IPS-18a (cell line): ENCODE measurements around the gene TM7SF2.

Experiments used
- H3K27ac ChIP-seq: one replicate; pipeline ENCODE4 v1.5.1; 2013; ENCODE audit warnings: low read length
- H3K27me3 ChIP-seq: one replicate; pipeline ENCODE4 v1.6.1; 2013; ENCODE audit warnings: mild to moderate bottlenecking, low read length; ENCODE audit not compliant: control insufficient read depth, insufficient read depth
- H3K36me3 ChIP-seq: one replicate; pipeline ENCODE4 v1.6.1; 2013; ENCODE audit warnings: low read depth, low read length; ENCODE audit not compliant: control insufficient read depth
- H3K4me1 ChIP-seq: one replicate; pipeline ENCODE4 v1.6.1; 2013; ENCODE audit warnings: low read depth, low read length; ENCODE audit not compliant: control insufficient read depth
- H3K4me3 ChIP-seq: one replicate; pipeline ENCODE4 v1.5.1; 2013; ENCODE audit warnings: low read length
- H3K9ac ChIP-seq: one replicate; pipeline ENCODE4 v1.6.1; 2013; ENCODE audit warnings: mild to moderate bottlenecking, low read length, moderate library complexity
- H3K9me3 ChIP-seq: one replicate; pipeline ENCODE4 v1.6.1; 2013; ENCODE audit warnings: low read depth, low read length; ENCODE audit not compliant: control insufficient read depth

Gene TM7SF2

DNA sequence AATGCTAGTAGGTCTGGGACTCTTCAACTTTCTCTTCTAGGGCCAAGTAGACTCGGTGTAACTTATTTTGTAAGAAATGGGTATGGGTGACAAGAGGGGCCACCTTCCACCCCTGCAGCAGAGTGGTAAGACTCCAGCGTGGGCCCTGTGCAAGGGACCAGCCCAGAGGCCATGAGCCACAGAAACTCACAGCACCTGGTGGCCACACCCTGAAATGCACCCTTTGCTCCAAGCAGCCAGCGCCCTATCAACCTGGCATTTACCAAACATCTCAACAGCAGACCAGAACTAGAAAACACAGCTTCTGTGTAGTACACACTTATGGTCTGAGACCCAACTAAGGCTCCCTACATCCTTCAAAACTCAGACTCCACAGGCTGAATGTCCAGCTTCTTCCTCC lies 33.5 kb upstream of the TM7SF2 start:
- Histone ChIP-seq H3K4me3 (no peak overlapping the region), H3K4me1 (peaks cover 5% of the 10 kb centered on the region), H3K36me3 (peaks cover 47% of the 10 kb centered on the region)

GRCh38 chr11:65078786-65079342 lies 32.8 kb upstream of the TM7SF2 start:
- H3K9ac ChIP-seq = no peak overlapping the region
- H3K4me3 ChIP-seq = no peak overlapping the region
- no peak overlapping the region for H3K27ac ChIP-seq
- H3K9me3 ChIP-seq = no peaks in the 10 kb centered on the region
- H3K4me1 ChIP-seq = peaks cover 5% of the 10 kb centered on the region
- peaks cover 47% of the 10 kb centered on the region for H3K36me3 ChIP-seq
- H3K27me3 ChIP-seq = no peaks in the 10 kb centered on the region

More for the DNA sequence above, 33.5 kb upstream of the TM7SF2 start:
- no peaks in the 10 kb centered on the region for H3K27me3 ChIP-seq
- no peaks in the 10 kb centered on the region for H3K9me3 ChIP-seq
- no peak overlapping the region for H3K9ac ChIP-seq
- H3K27ac ChIP-seq = no peak overlapping the region

DNA sequence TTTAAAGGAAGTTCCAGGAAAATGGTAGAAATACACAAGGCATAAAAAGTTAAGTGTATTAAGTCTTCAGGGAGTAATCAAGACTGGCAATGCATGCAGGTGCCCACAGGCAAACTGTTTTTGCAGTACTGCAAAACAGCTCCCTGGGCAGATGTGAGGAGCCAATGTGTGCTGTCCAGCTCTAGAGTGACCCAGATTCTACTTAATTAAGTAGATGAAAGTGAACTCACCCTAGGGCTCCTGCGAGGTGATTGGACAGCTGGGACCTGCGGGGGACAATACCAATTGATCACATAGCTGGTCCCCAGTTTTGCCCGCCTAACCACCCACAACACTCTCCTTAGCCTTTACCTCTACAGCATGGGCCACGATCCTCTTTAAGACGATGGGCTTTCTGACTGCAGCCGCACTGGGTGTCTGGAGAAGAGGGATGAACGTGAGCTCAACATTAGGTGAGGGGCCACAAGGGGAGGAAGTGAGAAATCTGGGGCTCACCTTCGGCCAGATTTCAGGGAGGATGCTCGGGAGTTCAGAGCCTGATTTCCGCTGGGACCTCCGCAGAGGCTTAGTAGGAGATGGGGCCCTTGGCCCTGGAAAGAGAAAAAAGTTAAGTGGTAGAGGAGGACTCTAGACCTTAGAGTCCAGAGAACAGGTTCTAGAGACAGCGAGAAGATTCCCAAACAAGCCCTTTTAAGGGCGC lies 28.4 kb upstream of the TM7SF2 start:
- peak overlapping the region; percentile 82 for H3K9ac ChIP-seq
- peak overlapping the region; percentile 75 for H3K4me3 ChIP-seq
- H3K9me3 ChIP-seq = no peaks in the 10 kb centered on the region
- H3K27ac ChIP-seq = peak overlapping the region; percentile 56
- H3K27me3 ChIP-seq = no peaks in the 10 kb centered on the region
- H3K4me1 ChIP-seq = peaks cover 5% of the 10 kb centered on the region
- peaks cover 39% of the 10 kb centered on the region for H3K36me3 ChIP-seq

DNA sequence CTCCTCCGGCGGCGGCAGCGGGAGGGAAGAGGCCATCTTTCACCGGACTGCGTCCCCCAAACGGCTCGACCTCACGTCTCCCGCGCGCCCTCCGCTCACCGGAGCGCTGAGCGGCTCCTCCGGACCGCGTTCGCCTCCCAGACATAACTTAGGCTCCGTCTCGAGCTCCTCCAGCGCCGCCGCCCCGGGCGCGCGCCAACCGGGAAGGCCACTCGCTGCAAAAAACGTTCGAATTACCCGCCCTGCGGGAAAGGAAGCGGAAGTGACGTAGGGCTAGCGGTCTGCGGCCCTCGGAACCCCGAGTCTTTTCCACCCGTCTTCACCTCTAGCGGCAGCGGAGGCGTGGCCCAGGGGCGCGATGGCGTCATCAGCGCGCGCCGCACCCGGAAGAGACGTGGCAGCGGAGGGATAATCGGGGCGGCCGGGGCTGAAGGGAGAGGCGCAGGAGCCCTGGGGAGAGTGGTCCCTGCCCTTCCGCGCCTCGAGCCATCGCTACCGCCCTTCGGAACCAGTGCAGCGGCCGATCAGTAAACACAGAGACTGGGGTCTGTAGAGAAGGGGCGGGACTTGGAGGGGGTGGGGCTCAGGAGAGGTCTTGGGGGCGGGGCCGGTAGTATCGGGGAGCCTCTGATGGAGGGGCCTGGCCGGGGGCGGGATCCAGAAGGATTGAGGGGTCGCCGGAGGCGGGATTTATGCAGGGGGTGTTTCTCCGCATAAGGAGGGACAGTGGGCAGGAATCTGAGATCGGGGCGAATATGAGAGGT lies 27.7 kb upstream of the TM7SF2 start, which contains the start of the genes CDCA5 and ZFPL1:
TSS of gene CDCA5 (minus strand) at position 207 of the 764 bp plus-strand sequence. CDS start at position 145, 62 bp downstream.
TSS of gene ZFPL1 (plus strand) at position 389 of the 764 bp plus-strand sequence. CDS start 477 bp downstream, outside the sequence.
- peak within 1 kb of the TSS; percentile 82 for H3K9ac ChIP-seq
- H3K36me3 ChIP-seq = peaks cover 37% of the 10 kb centered on the region
- no peaks in the 10 kb centered on the region for H3K27me3 ChIP-seq
- H3K4me3 ChIP-seq = peak within 1 kb of the TSS; percentile 75
- peak within 1 kb of the TSS; percentile 56 for H3K27ac ChIP-seq
- no peaks in the 10 kb centered on the region for H3K9me3 ChIP-seq
- peaks cover 5% of the 10 kb centered on the region for H3K4me1 ChIP-seq

DNA sequence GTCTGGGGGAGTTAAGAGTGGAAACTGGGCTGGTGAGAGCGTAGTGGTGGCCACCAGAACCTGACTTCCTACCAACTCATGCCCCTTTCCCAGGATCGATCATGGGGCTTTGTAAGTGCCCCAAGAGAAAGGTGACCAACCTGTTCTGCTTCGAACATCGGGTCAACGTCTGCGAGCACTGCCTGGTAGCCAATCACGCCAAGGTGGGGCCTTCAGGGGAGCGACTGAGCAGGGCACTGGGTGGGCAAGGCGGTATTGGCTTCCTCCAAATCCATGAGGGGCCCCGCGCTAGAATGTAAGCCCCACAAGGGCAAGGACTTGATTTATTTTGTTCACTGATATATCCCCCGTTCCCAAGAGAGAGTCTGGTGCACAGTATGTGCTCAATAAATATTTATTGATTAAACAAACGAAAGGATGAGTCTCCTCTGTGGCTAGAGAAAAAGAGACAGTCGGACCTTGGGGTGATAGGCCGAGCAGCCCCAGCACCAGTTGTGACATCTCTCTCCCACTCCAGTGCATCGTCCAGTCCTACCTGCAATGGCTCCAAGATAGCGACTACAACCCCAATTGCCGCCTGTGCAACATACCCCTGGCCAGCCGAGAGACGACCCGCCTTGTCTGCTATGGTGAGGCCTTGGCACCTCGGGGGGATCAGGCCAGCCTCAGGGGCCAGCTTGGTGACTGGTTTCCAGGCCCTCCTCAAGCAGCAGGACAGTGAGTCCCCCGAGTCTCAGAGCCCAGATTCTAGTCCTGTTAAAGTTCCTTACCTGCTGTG lies 26.9 kb upstream of the TM7SF2 start:
- peaks cover 5% of the 10 kb centered on the region for H3K4me1 ChIP-seq
- peak overlapping the region; percentile 82 for H3K9ac ChIP-seq
- peak overlapping the region; percentile 75 for H3K4me3 ChIP-seq
- H3K36me3 ChIP-seq = peaks cover 30% of the 10 kb centered on the region
- H3K9me3 ChIP-seq = no peaks in the 10 kb centered on the region
- peak overlapping the region; percentile 41 for H3K27ac ChIP-seq
- H3K27me3 ChIP-seq = no peaks in the 10 kb centered on the region

GRCh38 chr11:65085446-65085845 lies 26.2 kb upstream of the TM7SF2 start:
- no peak overlapping the region for H3K9ac ChIP-seq
- H3K4me1 ChIP-seq = peaks cover 5% of the 10 kb centered on the region
- H3K36me3 ChIP-seq = peaks cover 26% of the 10 kb centered on the region
- H3K27ac ChIP-seq = no peak overlapping the region
- no peaks in the 10 kb centered on the region for H3K9me3 ChIP-seq
- H3K27me3 ChIP-seq = no peaks in the 10 kb centered on the region
- peak overlapping the region; percentile 75 for H3K4me3 ChIP-seq

GRCh38 chr11:65086809-65087208 lies 24.9 kb upstream of the TM7SF2 start:
- peaks cover 20% of the 10 kb centered on the region for H3K36me3 ChIP-seq

GRCh38 chr11:65087216-65087615 lies 24.5 kb upstream of the TM7SF2 start:
- H3K27me3 ChIP-seq = no peaks in the 10 kb centered on the region
- peaks cover 18% of the 10 kb centered on the region for H3K36me3 ChIP-seq
- H3K4me3 ChIP-seq = no peak overlapping the region
- peaks cover 5% of the 10 kb centered on the region for H3K4me1 ChIP-seq
- H3K9ac ChIP-seq = no peak overlapping the region
- H3K27ac ChIP-seq = no peak overlapping the region
- H3K9me3 ChIP-seq = no peaks in the 10 kb centered on the region

More at GRCh38 chr11:65086809-65087208, 24.9 kb upstream of the TM7SF2 start:
- no peak overlapping the region for H3K9ac ChIP-seq
- no peak overlapping the region for H3K4me3 ChIP-seq
- H3K27ac ChIP-seq = no peak overlapping the region
- H3K9me3 ChIP-seq = no peaks in the 10 kb centered on the region
- H3K4me1 ChIP-seq = peaks cover 5% of the 10 kb centered on the region
- H3K27me3 ChIP-seq = no peaks in the 10 kb centered on the region

- H3K4me1 ChIP-seq = peaks cover 3% of the 10 kb centered on the region
Observed at GRCh38 chr11:65087827-65088226, 23.8 kb upstream of the TM7SF2 start.

DNA sequence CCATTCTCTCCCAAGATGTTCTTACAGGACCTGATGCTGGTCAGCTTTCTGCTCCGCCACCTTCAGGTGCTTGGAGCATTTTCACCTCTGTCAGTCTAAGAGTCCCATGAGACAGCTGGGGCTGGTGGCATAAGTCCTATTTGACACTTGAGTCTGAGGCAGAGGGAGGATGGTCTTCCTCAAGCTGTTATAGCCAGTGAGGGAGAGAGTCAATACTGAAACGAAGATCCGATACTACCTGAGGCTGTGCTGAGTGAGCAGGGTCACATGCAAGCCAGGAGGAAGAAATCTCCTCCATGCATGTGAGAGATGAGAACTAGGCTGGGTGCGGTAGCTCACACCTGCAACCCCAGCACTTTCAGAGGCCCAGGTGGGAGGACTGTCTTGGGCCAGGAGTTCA lies 22.1 kb upstream of the TM7SF2 start:
- Histone ChIP-seq H3K27me3 (no peaks in the 10 kb centered on the region), H3K4me1 (no peaks in the 10 kb centered on the region), H3K9ac (no peak overlapping the region), H3K9me3 (no peaks in the 10 kb centered on the region), H3K4me3 (no peak overlapping the region), H3K36me3 (peaks cover 18% of the 10 kb centered on the region), H3K27ac (no peak overlapping the region)

More at GRCh38 chr11:65087827-65088226, 23.8 kb upstream of the TM7SF2 start:
- H3K9me3 ChIP-seq = no peaks in the 10 kb centered on the region
- H3K27ac ChIP-seq = no peak overlapping the region
- no peaks in the 10 kb centered on the region for H3K27me3 ChIP-seq
- H3K4me3 ChIP-seq = no peak overlapping the region
- no peak overlapping the region for H3K9ac ChIP-seq
- H3K36me3 ChIP-seq = peaks cover 18% of the 10 kb centered on the region

- peaks cover under 1% of the 10 kb centered on the region for H3K4me1 ChIP-seq
- no peaks in the 10 kb centered on the region for H3K27me3 ChIP-seq
Observed at GRCh38 chr11:65090628-65091027, 21.0 kb upstream of the TM7SF2 start.

More at GRCh38 chr11:65090628-65091027, 21.0 kb upstream of the TM7SF2 start:
- Histone ChIP-seq H3K36me3 (peaks cover 18% of the 10 kb centered on the region), H3K9me3 (no peaks in the 10 kb centered on the region), H3K9ac (no peak overlapping the region), H3K27ac (no peak overlapping the region), H3K4me3 (no peak overlapping the region)
